T follicular helper cell (primary cell): ENCODE measurements around the gene FDX1.

Experiments
- DNase-seq: peaks from one replicate; pipeline ENCODE4 v3.0.0-alpha.2; 2020; ENCODE audit warnings: low read depth

Gene FDX1

GRCh38 chr11:110508786-110509185 lies 79.0 kb downstream of the FDX1 start:
- no peak for DNase-seq

DNA sequence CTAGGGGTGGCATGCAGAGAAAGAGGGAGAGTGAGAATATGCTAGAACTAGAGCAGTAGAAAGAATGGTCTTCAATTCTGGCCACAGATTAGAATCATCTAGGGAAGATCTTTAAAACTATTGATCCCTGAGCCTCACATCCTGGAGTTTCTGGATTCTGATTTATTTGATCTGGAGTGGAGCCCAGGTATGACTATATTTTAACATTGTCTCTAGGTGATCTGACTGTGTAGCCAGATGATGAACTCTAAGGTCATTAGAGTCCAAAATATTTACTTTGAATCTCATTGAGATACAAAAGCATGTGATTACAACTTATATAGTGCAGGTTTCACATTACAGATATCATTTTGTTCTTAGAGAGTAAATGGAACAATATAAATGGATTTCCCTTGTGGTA lies 79.7 kb downstream of the FDX1 start:
- no peak for DNase-seq

- DNase-seq: no peak
Observed at GRCh38 chr11:110512026-110512425, 82.3 kb downstream of the FDX1 start.

DNA sequence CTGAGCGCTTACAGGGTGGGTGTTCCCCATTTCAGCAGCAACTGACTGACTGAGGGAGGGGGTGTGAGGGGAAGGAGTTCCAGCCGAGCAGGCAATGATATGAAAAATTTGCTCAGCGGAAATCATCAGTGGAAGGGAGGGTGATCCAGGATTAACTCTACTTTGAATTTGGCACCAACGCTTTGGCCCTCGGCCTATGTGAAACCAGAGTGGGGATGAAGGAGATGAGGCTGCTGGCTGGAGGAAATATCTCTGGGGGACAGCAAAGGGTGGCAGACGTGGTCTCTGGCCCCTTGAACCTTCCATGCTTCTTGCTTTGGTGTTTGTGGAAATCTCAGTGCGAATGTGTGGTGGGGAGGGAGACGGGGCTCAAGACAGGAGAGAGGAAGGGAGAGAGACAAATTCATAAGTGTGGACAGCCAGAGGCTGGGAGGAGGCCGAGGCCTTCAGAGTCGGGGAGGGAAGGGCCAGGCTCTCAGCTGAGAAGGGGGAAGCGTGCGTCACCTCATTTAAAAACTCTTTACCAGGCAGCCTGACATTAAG lies 83.6 kb downstream of the FDX1 start:
- DNase-seq: no peak

DNA sequence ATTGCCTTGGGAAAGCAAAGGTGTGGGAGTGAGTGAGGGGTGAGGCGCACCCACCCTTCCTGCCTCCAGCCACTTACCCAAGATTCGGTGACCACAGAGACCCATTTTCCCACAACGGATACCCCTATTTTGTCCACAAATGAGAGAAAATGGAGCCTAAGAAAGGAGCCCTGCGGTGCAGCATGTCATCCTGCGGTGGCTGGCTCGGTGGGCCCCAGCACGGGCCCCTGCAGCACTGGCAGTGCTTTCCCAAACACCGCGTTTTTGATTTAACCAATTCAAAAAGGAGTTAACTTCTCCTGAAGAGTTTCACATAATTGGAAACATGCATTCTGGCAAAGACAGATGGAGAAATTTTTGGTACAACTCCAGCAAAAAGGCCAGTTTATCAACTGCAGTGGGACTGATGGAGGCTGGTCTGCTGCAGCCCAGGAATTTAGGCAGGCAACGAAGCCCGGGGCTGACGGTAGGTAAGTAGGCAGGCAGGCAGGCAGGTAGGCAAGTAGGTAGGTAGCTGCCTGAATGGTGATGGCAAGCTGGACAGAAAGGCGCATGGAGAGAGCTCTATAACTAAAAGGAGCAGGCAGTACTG lies 84.2 kb downstream of the FDX1 start:
- no peak for DNase-seq
